CD4-positive, alpha-beta T cell treated with Interferon alpha-2 for 1 hour (primary cell): Measurements from ENCODE around the gene UBE2QL1.

ENCODE experiments used
- DNase-seq, 2 donors: peaks; one replicate each; pipeline ENCODE4 v3.0.0-alpha.2; 2020 to 2022

The UBE2QL1 gene

DNA sequence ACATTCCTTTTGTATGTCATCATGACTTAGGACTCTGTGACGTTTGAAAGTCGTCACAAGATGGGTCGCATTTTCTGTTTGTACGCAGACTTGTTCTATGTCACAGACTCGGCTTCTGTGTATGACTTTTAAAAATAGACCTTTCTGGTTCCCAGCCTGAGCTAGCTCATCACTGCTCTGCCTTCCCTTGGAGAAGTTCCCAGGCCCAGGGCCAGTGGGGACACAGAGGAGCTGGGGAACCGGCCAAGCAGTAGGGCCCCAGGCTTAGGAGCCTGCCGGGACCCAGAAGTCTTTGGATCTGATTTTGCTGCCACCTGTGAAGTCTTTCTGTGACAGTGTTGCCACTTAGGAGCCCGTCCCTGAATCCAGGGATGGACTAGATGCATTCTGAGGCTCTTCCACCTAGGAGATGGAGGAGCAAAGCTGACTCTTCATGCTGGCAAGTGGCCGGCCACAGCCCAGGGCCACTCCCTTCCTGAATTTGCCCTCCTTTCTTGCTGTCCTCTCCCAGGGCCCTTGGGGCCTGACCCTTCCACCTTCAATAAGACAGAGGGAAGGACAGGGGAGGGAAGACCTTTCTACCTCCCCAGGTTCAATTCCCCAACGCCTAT lies 18.1 kb upstream of the UBE2QL1 start:
- DNase-seq, result no peak

DNA sequence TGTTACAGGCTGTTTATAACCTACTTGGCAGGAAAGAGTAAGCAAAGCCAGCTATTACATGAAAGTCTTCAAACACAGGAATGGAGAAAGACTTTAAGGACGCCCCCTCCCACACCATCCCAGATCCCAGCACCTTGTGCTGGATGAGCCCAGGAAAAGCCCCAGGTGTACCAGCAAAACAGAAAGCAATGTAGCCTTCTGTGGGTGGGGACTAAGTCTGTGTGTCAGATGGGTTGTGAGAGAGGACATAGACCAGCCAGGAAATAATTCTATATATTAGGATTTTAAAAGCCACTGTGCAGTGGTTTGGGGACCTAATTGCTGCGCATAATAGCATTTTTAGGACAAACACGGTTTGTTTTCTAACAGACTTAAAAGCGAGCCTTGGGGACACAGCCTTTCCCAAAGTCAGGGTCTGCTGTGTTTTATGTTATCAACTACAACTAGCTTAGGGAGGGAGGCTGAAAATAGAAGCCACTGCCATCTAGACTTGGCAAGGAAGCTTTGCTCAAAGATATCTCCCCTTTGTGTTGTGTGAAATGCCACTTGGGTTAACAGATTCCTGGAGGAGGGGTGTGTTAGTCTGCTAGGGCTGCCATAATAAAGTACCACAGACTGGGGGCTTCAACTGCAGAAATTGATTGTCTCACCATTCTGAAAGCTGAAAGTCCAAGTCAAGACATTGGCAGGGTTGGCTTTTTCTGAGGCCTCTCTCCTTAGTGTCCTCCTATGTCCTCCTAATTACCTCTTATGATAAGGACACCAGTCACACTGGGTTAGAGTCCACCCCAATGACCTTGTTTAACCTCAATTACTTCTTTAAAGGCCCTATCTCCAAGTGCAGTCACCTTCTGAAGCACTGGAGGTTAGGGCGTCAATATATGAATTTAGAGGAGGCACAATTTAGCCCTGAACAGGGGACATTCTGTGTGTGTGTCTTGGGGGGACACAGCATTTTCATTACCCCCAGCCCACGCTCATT lies 17.2 kb upstream of the UBE2QL1 start:
- DNase-seq, result no peak

DNA sequence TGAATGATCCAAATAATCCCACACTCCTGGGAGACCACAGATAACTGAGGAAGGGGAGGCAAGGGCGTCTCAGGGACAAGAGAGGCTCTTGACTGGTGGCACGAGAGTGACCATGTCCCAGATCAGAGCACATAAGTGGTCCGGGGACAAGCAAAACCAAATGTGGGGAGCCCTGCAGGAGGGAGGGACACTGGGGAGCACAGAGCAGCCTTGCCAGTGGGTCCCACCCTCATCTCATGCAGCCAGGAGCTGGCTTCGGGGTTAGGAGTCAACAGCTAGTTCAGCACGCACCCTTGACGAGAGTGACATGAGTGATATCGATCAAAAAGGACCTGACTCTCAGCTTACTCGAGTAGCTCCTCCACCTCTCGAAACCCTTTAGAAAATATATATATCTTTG lies 16.5 kb upstream of the UBE2QL1 start:
- no peak for DNase-seq

DNA sequence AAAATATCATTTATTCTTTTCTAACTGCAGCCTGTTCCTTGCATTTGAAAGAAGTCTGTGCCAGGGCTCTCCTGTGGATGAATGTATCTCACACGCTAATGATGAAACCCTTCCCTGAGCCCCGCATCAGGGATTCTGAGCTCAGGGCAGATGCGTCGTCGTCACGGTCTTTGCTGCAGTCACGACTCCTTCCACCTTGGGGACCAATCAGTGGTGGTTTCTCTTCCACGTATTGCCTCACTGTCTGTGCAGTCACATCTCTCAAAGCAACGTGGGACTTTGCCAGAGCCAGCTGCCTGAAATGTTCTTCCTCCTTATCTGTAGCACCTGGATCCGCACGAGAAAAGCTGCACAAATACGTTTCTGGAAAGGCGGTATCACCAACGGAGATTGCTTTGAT lies 13.9 kb upstream of the UBE2QL1 start:
- no peak for DNase-seq

DNA sequence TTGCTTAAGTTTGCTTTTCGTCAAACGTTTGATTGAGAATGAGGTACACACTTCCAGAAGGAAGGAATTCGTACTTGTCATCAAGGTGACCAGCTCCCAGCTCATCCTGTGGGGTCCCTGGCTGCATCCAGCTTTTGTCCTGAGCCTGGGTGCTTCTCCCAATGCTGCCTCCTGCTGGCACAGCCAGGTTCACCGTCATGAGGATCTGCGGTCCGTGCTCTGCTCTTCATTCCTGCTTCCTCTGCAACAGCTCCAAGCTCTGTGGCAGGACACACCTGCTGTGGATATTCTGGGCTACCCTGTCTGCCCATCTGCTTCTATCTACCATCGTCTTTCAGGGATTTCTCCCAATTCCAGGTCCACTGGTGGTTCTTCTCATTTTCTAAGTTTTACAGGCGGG lies 13.3 kb upstream of the UBE2QL1 start:
- DNase-seq, result peak in 1 of 2 donors; percentile 12

DNA sequence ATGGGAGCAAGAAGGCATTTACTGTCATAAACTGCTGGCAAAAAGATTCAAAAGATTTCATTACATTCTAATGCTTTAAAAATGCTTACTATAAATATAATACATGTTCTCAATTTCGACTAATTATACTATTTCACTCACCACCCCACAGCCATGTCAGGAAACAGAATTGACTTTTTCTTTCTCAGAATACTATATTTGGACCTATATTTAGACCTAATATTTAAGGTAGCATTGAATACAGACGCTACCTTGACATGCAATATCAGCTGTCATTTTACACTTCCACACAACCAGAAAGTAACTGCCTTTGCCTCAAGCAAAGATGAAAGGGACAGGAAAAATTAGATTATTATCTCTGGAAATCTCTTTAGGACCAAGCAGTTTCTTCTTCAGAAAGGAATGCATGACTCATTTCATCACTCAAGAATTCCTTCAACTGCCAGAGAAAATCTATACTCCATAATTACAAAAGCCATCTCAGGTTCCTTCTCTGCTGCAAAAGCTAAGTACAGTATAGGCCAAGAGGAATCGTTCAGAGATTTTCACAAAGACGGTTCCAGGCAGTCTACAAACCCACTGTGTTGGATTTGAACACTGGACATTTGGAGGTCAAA lies 11.8 kb upstream of the UBE2QL1 start:
- no peak for DNase-seq

DNA sequence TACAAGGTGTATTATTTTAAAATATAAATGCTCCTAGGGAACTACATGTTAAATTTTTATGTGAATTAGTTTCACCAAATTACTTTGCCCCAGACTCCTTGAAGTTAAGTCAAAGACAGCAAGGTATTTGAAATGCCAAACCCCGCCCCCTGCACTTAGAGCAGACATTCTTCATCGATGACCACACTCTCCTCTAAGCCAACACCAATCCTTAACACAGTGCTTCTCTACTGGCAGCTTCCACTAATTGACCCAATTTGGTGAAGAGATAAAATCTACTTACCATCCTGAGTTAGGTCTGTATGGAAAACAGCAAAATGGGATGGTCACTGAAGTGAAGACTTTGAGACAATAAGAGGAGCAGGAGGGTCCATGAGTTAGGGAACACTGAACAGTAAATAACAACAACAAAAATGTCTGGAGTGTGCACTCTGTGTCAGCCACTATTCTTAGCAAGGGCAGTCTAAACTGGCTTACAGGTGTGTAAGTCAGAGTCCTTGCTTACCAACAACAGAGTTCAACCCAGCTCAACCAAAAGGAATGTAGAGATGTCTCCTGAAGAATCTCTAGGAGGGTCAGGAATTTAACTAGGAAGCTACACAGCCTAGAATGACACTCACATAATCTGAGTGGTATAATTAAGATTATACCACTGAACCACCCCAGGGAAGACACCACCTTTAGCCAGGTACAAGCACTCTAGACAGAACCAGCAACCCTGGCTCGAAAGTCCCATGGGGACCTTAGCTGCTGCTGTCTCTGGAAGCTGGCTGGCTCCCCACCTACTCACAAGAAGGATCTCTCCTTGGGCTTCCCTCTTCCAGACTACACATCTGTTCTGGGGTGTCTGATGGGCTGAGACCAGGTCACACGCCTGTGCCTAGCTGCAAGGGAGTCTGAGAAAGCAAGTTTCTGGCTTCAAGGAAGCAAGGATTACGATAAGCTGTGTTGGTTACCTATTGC lies 8.8 kb upstream of the UBE2QL1 start:
- DNase-seq, result no peak

DNA sequence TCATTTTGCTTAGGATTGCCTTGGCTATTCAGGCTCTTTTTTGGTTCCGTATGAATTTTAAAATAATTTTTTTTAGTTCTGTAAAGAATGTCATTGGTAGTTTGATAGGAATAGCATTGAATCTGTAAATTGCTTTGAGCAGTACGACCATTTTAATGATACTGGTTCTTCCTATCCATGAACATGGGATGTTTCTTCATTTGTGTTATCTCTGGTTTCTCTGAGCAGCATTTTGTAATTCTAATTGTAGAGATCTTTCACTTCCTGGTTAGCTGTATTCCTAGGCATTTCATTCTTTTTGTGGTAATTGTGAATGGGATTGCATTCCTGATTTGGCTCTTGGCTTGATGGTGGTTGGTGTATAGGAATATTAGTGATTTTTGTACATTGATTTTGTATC lies 6.3 kb upstream of the UBE2QL1 start:
- DNase-seq, result no peak

DNA sequence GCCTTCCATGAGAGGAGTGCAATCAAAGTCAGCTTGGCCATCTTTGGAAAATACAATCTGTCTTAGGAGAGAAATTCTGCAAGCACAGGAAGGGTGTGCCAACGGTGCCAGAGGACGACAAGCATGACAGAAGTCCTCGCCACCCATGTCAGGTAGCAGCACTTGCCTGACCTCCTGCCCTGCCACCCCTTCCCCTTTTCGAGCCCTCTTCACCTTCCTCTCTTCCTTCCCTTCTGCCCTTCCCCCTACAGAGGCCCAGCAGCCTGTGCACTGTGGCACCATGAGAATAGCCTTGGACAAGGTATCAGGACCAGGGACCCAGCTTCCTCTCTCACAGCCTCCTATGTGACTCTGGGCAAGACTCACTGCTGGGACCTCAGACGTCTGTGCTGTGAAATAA lies 5.3 kb upstream of the UBE2QL1 start:
- DNase-seq, result no peak

DNA sequence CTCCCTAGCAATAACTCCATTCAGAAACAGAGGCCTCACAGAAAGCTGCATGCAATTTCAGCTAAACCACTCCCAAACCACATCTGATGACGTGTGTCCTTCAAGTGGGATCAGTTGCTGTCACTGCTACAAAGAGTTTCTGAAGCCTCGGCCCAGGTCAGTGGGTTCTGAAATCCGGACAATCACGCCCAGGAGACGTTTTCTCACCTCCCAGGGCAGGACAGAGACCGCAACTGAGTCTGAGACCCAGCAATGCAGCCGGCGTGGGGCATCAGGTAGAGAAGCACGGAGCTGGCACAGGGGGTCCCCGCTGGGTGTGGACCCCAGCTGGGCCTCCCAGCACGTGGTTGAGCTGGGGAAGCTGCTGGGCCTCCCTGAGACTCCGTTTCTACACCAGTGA lies 2.6 kb upstream of the UBE2QL1 start:
- DNase-seq, result no peak

DNA sequence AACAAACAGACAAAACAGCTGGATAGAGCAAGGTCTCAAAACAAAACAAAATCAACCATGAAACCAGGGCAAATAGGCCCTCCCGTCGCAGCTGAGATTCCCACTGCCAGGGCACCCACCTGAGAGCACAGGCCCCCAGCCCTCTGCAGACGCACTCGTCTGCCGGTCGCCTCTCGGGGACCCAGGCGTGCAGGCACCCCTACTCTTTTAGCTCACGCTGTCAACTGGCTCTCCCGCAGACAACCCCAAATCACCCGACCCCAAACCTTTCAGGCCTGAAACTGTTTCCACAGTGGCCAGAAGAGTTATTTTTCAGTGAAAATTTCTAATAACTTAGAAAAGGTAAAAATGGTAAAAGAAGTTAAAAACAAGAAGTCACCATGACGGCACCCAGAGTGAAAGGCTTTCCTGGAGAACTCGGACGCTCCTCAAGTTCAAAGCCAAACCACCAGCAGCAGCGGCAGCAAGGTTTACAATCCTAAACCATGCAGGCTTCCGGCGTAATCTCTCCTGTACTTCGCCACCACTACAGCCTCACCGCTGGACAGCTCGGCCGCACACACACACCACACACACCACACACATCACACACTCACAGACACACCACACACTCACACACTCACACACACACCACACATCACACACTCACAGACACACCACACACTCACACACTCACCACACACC lies 1.9 kb upstream of the UBE2QL1 start:
- DNase-seq, result no peak

DNA sequence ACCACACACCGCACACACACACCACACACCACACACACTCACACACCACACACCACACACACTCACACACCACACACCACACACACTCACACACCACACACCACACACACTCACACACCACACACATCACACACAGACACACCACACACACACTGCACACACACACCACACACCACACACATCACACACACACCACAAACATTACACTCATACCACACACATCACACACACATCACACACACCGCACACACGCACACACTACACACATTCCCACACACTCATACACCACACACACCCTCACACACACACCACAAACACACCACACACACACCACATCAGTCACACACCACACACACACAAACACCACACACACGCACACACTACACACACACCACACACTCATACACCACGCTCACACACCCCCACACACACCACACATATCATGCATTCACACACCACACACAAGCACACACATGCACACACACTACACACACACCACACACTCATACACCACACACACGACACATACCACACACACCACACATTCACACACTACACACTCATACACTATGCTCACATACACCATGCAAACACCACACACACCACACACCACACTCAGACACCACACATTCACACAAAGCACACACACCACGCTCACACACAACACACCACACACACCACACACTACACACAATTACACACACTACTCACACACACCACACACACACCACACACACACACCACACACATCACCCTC lies 1.1 kb upstream of the UBE2QL1 start:
- no peak for DNase-seq

DNA sequence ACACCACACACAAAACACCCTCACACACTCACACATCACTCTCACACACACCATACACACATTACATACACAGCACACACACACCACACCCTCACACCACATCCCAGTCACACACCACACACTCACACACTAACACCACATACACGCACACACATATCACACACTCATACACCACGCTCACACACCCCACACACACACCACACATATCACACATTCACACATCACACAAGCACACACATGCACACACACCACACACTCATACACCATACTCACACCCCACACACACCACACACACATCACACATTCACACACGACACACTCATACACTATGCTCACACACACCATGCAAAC lies 543 bp upstream of the UBE2QL1 start:
- no peak for DNase-seq

DNA sequence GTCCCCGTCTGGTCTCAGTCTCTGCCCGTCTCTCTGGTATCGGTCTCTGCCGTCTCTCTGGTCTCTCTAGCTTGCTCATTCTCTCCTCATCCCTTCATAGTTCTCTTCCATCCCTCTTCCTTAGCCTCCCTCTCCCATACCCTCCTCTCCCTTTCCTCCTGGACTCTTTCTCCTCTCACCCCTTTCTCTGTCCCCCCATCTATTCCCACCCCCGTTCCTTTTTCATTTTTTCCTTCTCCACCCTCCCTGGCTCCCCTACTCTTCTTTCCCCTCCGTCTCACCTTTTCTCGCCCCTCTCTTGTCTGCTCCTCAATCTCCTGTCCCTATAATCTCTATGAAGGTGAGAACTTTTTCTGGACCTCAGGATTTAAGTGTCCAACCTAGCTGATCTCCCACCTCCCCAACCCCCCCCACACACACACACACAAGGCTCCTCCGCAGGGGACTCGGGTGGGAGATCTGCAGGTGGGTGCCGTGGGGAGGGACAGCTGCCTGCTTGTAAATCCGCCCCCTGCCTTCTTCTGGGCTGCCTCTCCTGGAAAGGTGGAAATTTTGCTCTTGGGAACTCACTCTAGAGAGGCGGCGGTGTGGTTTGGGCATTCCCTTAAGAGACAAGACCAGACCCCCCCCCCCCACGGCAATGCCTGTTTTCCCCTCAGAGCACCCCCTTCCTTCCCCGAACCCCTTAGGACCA lies 953 bp downstream of the UBE2QL1 start:
- no peak for DNase-seq

DNA sequence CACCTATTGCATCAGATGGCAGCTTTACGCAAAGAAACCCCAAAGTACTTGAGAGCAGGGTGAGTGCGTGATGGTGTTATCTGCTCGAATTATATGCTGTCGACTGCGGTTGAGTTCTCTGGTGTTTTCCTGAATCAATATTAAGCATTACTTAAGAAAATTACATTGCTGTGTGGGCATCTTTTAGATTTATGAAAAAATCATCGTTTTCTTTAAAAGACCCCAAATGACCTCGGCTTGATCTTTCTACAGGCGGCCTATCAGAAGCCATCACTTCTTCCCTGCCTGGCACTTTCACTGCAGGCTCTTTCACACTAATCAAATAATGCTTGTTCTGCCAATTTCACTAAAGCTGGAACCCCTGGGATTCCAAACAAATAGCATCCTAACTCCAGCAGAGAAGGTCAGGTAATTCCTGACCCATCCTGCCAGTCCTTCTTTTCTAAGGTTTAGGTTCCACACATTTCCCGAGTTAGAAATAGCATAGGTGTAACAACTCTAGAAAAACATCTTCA lies 1.7 kb downstream of the UBE2QL1 start:
- no peak for DNase-seq

DNA sequence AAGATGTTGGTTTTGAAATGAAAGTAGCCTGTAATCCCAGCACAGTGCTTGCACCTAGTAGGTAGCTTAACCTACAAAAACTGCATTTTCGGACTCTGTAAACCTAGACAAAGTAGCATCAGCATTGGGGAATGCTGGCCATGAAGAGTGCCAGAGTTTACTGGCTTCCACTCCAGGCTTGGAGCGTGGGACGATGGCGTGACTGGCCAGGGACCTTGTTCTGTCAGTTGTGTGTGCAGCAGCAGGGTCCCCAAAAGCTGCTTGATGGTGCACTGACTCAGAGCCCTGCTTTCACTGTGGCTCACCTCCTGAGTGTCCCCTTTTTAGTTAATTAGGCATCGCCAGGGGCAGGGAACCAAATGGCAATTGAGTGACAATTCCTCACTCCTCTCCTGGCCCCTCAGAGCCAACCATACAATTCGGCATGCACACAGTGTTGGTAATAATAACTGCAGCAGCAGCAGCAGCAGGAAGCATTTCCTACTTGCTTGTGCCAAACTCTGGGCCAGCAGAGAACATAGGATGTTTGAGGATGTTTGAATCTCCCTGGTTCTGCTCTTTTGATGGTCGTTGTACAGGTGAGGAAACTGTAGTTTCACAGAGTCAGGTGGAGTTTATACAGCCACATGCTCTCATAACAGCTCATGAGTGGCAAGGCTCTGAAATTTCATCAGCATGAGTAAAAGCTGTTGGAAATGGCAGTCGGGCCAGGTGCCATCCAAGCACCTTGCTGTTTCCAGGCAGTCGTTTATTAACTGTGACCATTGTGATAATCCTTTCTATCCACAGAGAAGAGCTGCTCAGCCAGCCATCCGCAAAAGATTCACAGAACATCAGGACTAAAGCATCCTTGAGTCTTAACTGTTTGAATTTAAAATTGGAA lies 4.2 kb downstream of the UBE2QL1 start:
- DNase-seq, result no peak

DNA sequence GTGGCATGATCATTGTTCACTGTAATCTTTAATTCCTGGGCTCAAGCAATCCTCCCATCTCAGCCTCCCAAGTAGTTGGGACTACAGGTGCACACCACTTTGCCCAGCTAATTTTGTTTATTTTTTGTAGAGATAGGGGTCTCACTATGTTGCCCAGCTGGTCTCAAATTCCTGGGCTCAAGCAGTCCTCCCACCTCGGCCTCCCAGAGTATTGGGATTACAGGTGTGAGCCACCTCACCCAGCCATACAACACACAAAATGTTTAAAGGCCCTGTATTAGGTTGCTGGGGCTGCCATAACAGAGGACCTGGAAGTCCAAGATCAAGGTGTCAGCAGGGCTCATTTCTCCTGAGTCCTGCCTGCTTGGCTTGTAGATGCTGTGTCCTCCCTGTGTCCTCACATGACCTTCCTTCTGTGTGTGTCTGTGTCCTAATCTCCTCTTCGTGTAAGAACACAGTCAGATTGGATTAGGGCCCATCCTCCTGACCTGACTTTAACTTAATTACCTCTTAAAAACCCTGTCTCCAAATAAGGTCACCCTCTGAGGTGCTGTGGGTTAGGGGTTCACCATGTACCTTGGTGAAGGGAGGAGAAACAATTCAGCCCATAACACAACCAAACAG lies 5.4 kb downstream of the UBE2QL1 start:
- DNase-seq, result no peak

DNA sequence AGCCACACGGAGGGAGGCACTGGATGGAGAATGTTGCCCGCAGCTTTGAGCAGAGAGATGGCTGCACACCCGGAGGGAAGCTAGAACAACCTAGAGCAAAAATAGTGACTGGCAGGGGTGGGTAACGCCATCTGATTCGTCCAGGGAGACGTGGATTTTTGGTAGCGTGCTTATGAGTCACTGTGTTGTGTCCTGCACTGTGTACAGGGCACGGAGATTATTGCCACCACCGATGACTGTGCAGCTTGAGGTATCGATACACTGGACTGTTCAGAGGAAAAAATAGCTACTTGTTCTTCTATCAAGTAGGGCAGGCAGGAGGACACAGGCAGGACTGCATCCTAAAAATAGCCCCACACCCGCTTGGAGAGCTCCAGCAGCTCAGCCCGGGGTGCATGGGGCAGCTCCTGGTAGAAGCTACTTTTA lies 6.0 kb downstream of the UBE2QL1 start:
- DNase-seq, result no peak
